Karpas-422 (cell line): ENCODE data around the gene UXS1. TPM values are rescaled to one million over a fixed set of nuclear protein-coding genes. Genes with fewer than 3 reads are reported as not detected.

Source experiments
- DNase-seq: peaks from one replicate; pipeline ENCODE4 v3.0.0-alpha.2; 2015
- H2AFZ ChIP-seq: fragments of 200-600 bp; sonication (generic); 2 replicates; pipeline ENCODE4 v1.6.1; 2014; ENCODE audit warnings: antibody characterized with exemption, low read length, mixed read lengths
- H3K27ac ChIP-seq: fragments of 200-600 bp; sonication (generic); 2 replicates; pipeline ENCODE4 v1.5.1; 2014; ENCODE audit warnings: mild to moderate bottlenecking, low read length, moderate library complexity
- H3K27me3 ChIP-seq: fragments of 200-600 bp; sonication (generic); 2 replicates; pipeline ENCODE4 v1.6.1; 2014; ENCODE audit warnings: low read length, mixed read lengths
- H3K36me3 ChIP-seq: fragments of 200-600 bp; sonication (generic); 2 replicates; pipeline ENCODE4 v1.6.1; 2014; ENCODE audit warnings: low read length, mixed read lengths; ENCODE audit not compliant: insufficient read depth
- H3K4me1 ChIP-seq: fragments of 200-600 bp; sonication (generic); 2 replicates; pipeline ENCODE4 v1.6.1; 2014; ENCODE audit warnings: mild to moderate bottlenecking, low read length, mixed read lengths
- H3K4me2 ChIP-seq: fragments of 200-600 bp; sonication (generic); 2 replicates; pipeline ENCODE4 v1.6.1; 2014; ENCODE audit warnings: low read length, low read depth, mild to moderate bottlenecking; ENCODE audit not compliant: poor library complexity, severe bottlenecking
- H3K4me3 ChIP-seq: fragments of 200-600 bp; sonication (generic); 2 replicates; pipeline ENCODE4 v1.5.1; 2014; ENCODE audit warnings: mild to moderate bottlenecking, antibody characterized with exemption, low read length, mixed read lengths
- H3K79me2 ChIP-seq: fragments of 200-600 bp; sonication (generic); 2 replicates; pipeline ENCODE4 v1.6.1; 2014; ENCODE audit warnings: mild to moderate bottlenecking, low read length, mixed read lengths
- H3K9ac ChIP-seq: fragments of 200-600 bp; sonication (generic); 2 replicates; pipeline ENCODE4 v1.6.0; 2014; ENCODE audit warnings: low read length
- H3K9me2 ChIP-seq: fragments of 200-600 bp; sonication (generic), shearing (Covaris generic); replicated peaks from 2 replicates; pipeline ENCODE4 v1.6.0; 2014; ENCODE audit warnings: mild to moderate bottlenecking, low read length, moderate library complexity; ENCODE audit not compliant: insufficient read depth
- H3K9me3 ChIP-seq: fragments of 300-700, 200-600 bp; sonication (generic); 2 replicates; pipeline ENCODE4 v1.6.1; 2014; ENCODE audit warnings: low read length, mixed read lengths
- H4K20me1 ChIP-seq: fragments of 200-600 bp; sonication (generic); 2 replicates; pipeline ENCODE4 v1.6.1; 2014; ENCODE audit warnings: mild to moderate bottlenecking, antibody characterized with exemption, low read length, low read depth; ENCODE audit not compliant: insufficient read depth
- total RNA-seq: library from RNA; depleted of rRNA; stranded (reverse); fragments of >200 nt; shearing (Covaris generic); gene quantifications from 2 replicates; pipeline ENCODE4 v1.2.3, GENCODE V29; 2014; ENCODE audit warnings: low replicate concordance

UXS1 gene
- total RNA-seq, 1 experiment from 2014 or later: 8.4 TPM

DNA sequence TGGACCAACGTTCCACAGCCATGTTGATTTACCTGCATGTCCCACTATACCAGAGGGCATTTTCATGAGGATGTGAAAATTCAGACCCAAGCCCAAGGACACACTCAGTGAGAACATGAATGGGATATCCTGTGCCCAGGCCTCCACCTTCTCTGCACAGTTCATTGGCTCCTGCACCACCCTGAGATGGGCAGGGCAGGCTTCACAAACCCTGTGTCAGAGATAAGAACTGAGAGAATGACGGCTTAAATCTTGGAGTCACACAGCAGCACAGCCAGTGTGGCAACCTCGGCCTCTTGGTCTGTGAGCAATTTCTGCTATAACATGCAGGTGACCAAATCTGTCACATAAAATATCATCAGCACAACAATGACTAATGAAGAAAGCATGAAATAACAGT is 71.9 kb downstream of the UXS1 start:
- no peaks in the 10 kb centered on the region for H4K20me1 ChIP-seq
- H2AFZ ChIP-seq: no peak overlapping the region
- H3K36me3 ChIP-seq: no peaks in the 10 kb centered on the region
- no peak for DNase-seq
- H3K4me1 ChIP-seq: no peaks in the 10 kb centered on the region
- no peaks in the 10 kb centered on the region for H3K9me2 ChIP-seq
- no peak overlapping the region for H3K9ac ChIP-seq
- H3K4me3 ChIP-seq: no peak overlapping the region
- no peaks in the 10 kb centered on the region for H3K9me3 ChIP-seq
- H3K79me2 ChIP-seq: no peaks in the 10 kb centered on the region
- no peaks in the 10 kb centered on the region for H3K27me3 ChIP-seq
- H3K27ac ChIP-seq: no peak overlapping the region
- H3K4me2 ChIP-seq: no peak overlapping the region

DNA sequence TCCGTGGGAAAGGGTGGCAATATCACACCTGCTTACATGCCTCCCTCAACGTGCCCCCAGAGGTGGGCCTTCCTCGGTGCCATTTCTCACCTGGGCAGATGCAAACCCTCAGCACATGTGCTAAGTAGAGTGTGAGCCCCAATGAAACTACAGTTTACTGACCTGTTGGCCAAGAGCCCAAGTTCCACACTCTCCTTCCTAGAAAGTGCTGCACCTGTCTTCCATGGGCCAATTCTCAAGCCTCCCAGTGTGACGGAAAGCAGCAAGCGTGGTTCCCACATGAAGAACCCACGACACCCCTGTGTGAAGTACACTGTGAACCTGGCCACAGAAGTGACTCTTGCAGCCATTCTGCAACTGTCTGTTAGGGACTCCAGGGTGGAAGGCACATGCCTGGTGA is 73.7 kb downstream of the UXS1 start:
- Histone ChIP-seq H3K4me3 (no peak overlapping the region), H3K4me2 (no peak overlapping the region), H3K4me1 (no peaks in the 10 kb centered on the region), H3K9me3 (no peaks in the 10 kb centered on the region), H3K36me3 (no peaks in the 10 kb centered on the region), H3K9ac (no peak overlapping the region), H4K20me1 (no peaks in the 10 kb centered on the region), H3K27me3 (no peaks in the 10 kb centered on the region), H3K79me2 (no peaks in the 10 kb centered on the region), H3K9me2 (no peaks in the 10 kb centered on the region), H2AFZ (no peak overlapping the region), H3K27ac (no peak overlapping the region)
- no peak for DNase-seq

- no peak overlapping the region for H3K9ac ChIP-seq
- H3K27me3 ChIP-seq: no peaks in the 10 kb centered on the region
- H3K36me3 ChIP-seq: no peaks in the 10 kb centered on the region
- H3K9me3 ChIP-seq: no peaks in the 10 kb centered on the region
- no peaks in the 10 kb centered on the region for H3K79me2 ChIP-seq
- H3K9me2 ChIP-seq: no peaks in the 10 kb centered on the region
- no peak overlapping the region for H3K4me3 ChIP-seq
- H3K4me2 ChIP-seq: no peak overlapping the region
- H4K20me1 ChIP-seq: no peaks in the 10 kb centered on the region
- H3K27ac ChIP-seq: no peak overlapping the region
- no peak overlapping the region for H2AFZ ChIP-seq
- no peaks in the 10 kb centered on the region for H3K4me1 ChIP-seq
- DNase-seq: no peak
Measured at GRCh38 chr2:106119074-106119473, 75.0 kb downstream of the UXS1 start.

DNA sequence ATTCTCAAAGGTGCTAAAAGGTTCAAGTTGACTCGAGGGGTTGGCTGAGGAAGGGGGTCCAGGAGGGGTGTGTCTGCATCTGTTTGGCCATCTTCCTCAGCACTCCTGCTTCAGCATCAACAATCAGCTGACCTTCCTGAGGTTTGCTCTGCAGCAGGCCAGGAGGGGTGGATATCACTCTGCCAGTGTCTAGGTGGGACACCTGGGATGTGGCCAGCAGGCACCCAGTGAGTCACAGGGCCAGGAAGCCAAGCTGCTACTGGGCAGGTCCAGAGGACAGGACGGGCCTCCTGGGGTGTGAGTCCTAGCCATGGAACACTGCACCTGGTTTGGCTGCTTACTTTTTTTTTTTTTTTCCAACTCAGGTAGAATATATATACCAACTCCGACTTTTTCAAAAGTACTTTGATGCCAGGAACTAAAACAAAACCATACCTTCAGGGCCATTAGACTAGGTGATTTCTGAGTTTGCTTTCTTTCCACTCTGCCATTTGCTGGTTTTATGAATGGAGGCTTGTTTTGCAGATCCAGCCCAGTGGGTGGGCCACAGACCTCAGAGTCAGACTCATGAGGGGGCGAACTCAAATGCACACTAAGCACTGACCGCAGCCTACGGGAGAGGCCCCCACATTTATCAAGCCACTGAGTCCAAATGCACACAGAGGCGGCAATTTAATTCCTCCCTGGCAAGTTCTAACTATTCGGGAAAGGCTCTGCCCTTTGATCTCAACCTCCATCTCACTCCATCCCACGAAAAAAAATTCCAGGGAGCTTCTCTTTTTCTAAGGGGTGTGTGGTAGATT is 76.0 kb downstream of the UXS1 start:
- H2AFZ ChIP-seq: no peak overlapping the region
- H3K27me3 ChIP-seq: no peaks in the 10 kb centered on the region
- H3K4me2 ChIP-seq: no peak overlapping the region
- DNase-seq: no peak
- no peaks in the 10 kb centered on the region for H3K36me3 ChIP-seq
- no peaks in the 10 kb centered on the region for H3K79me2 ChIP-seq
- no peak overlapping the region for H3K27ac ChIP-seq
- no peaks in the 10 kb centered on the region for H3K9me2 ChIP-seq
- H3K4me3 ChIP-seq: no peak overlapping the region
- no peaks in the 10 kb centered on the region for H3K9me3 ChIP-seq
- H4K20me1 ChIP-seq: no peaks in the 10 kb centered on the region
- no peak overlapping the region for H3K9ac ChIP-seq
- H3K4me1 ChIP-seq: no peaks in the 10 kb centered on the region

- Histone ChIP-seq H3K27ac (no peak overlapping the region), H3K36me3 (no peaks in the 10 kb centered on the region), H3K9ac (no peak overlapping the region), H2AFZ (no peak overlapping the region), H3K4me1 (no peaks in the 10 kb centered on the region), H3K4me2 (no peak overlapping the region), H3K79me2 (no peaks in the 10 kb centered on the region), H3K27me3 (no peaks in the 10 kb centered on the region), H4K20me1 (no peaks in the 10 kb centered on the region), H3K4me3 (no peak overlapping the region), H3K9me2 (no peaks in the 10 kb centered on the region), H3K9me3 (no peaks in the 10 kb centered on the region)
- no peak for DNase-seq
Measured at GRCh38 chr2:106117347-106117746, 76.8 kb downstream of the UXS1 start.

GRCh38 chr2:106116248-106116647 is 77.9 kb downstream of the UXS1 start:
- H3K9me2 ChIP-seq: no peaks in the 10 kb centered on the region
- H3K27ac ChIP-seq: no peak overlapping the region
- no peaks in the 10 kb centered on the region for H3K36me3 ChIP-seq
- no peak overlapping the region for H2AFZ ChIP-seq
- no peaks in the 10 kb centered on the region for H3K79me2 ChIP-seq
- H3K27me3 ChIP-seq: no peaks in the 10 kb centered on the region
- no peaks in the 10 kb centered on the region for H3K4me1 ChIP-seq
- H3K4me2 ChIP-seq: no peak overlapping the region
- no peaks in the 10 kb centered on the region for H4K20me1 ChIP-seq
- no peak overlapping the region for H3K4me3 ChIP-seq
- no peak for DNase-seq
- H3K9ac ChIP-seq: no peak overlapping the region
- no peaks in the 10 kb centered on the region for H3K9me3 ChIP-seq

- Histone ChIP-seq H3K79me2 (no peaks in the 10 kb centered on the region), H3K4me3 (no peak overlapping the region), H4K20me1 (no peaks in the 10 kb centered on the region), H3K9ac (no peak overlapping the region), H3K36me3 (no peaks in the 10 kb centered on the region), H3K27ac (no peak overlapping the region), H3K27me3 (no peaks in the 10 kb centered on the region), H3K4me2 (no peak overlapping the region), H3K9me3 (no peaks in the 10 kb centered on the region), H2AFZ (no peak overlapping the region), H3K9me2 (no peaks in the 10 kb centered on the region), H3K4me1 (no peaks in the 10 kb centered on the region)
- DNase-seq: no peak
Measured at GRCh38 chr2:106115665-106116064, 78.4 kb downstream of the UXS1 start.

GRCh38 chr2:106115250-106115649 is 78.9 kb downstream of the UXS1 start:
- no peaks in the 10 kb centered on the region for H4K20me1 ChIP-seq
- no peaks in the 10 kb centered on the region for H3K9me3 ChIP-seq
- H3K9ac ChIP-seq: no peak overlapping the region
- H3K4me1 ChIP-seq: no peaks in the 10 kb centered on the region
- H3K9me2 ChIP-seq: no peaks in the 10 kb centered on the region
- H3K27ac ChIP-seq: no peak overlapping the region
- no peak for DNase-seq
- no peak overlapping the region for H3K4me3 ChIP-seq
- H3K36me3 ChIP-seq: no peaks in the 10 kb centered on the region
- no peak overlapping the region for H2AFZ ChIP-seq
- no peaks in the 10 kb centered on the region for H3K79me2 ChIP-seq
- H3K4me2 ChIP-seq: no peak overlapping the region
- H3K27me3 ChIP-seq: no peaks in the 10 kb centered on the region
